ENCODE data around the gene KRT13.
"Not testable (repeated sequence)": the region's sequence is repeated elsewhere in the genome, so short reads cannot be mapped to it uniquely, and the experiment has no call there.

The KRT13 gene

GRCh38 chr17:41505007-41505808, at the start of gene KRT13:
TSS of gene KRT13 (minus strand) at chr17:41505612. CDS start at chr17:41505550, 62 bp downstream.
- no peak for DNase-seq

- DNase-seq, result no peak
Measured at GRCh38 chr17:41553987-41554680, 48.7 kb upstream of the KRT13 start.

- no peak for DNase-seq
Measured at GRCh38 chr17:41553176-41553575, 47.8 kb upstream of the KRT13 start.

GRCh38 chr17:41552455-41552854, 47.0 kb upstream of the KRT13 start:
- DNase-seq, result no peak

GRCh38 chr17:41551365-41551764, 46.0 kb upstream of the KRT13 start:
- no peak for DNase-seq

- no peak for DNase-seq
Measured at GRCh38 chr17:41549596-41550039, 44.2 kb upstream of the KRT13 start.

GRCh38 chr17:41548844-41549595, 43.6 kb upstream of the KRT13 start:
- DNase-seq, result peak; percentile 50 to 69

GRCh38 chr17:41547921-41548843, 42.8 kb upstream of the KRT13 start:
- no peak for DNase-seq

- no peak for DNase-seq
Measured at GRCh38 chr17:41547378-41547841, 42.0 kb upstream of the KRT13 start.

GRCh38 chr17:41546819-41547218, 41.4 kb upstream of the KRT13 start:
- no peak for DNase-seq

- no peak for DNase-seq
Measured at GRCh38 chr17:41545829-41546410, 40.5 kb upstream of the KRT13 start.

- DNase-seq, result no peak
Measured at GRCh38 chr17:41544935-41545334, 39.5 kb upstream of the KRT13 start.

- peak in 1 of 2 experiments; percentile 27 for DNase-seq
Measured at GRCh38 chr17:41544491-41544892, 39.1 kb upstream of the KRT13 start.

- DNase-seq, result not testable (repeated sequence)
Measured at GRCh38 chr17:41542786-41543185, 37.4 kb upstream of the KRT13 start.

GRCh38 chr17:41542357-41542756, 36.9 kb upstream of the KRT13 start:
- DNase-seq, result no peak

- DNase-seq, result no peak
Measured at GRCh38 chr17:41540921-41541625, 35.7 kb upstream of the KRT13 start.

GRCh38 chr17:41539979-41540701, 34.7 kb upstream of the KRT13 start:
- no peak for DNase-seq

- DNase-seq, result no peak
Measured at GRCh38 chr17:41539071-41539492, 33.7 kb upstream of the KRT13 start.

- DNase-seq, result no peak
Measured at GRCh38 chr17:41538565-41538991, 33.2 kb upstream of the KRT13 start.

GRCh38 chr17:41537990-41538389, 32.6 kb upstream of the KRT13 start:
- DNase-seq, result no peak

Data from NCI-H187 (cell line).